Gastroesophageal sphincter (tissue), 3 donors: ENCODE data around the gene MCTP1.

ENCODE experiments used
- EP300 ChIP-seq: sonication (generic); formaldehyde crosslinking; IDR thresholded peaks from one replicate; pipeline ENCODE4 v1.6.1; 2017; ENCODE audit warnings: antibody characterized with exemption, mild to moderate bottlenecking
- POLR2A ChIP-seq, 2 donors: fragments of 450-650 bp; IDR thresholded peaks; one replicate each; pipeline ENCODE4 v1.6.1; 2017; ENCODE audit warnings: antibody characterized with exemption in 2 of 2, mild to moderate bottlenecking in 2 of 2, moderate library complexity in 1 of 2
- POLR2AphosphoS5 ChIP-seq: sonication (generic); formaldehyde crosslinking; IDR thresholded peaks from one replicate; pipeline ENCODE4 v1.6.1; 2017; ENCODE audit warnings: antibody characterized with exemption
- TF ChIP-seq, protein P1 (sequence below), 4 experiments: fragments of 200-600 bp in 2 of 4; fragments of 450-650 bp in 2 of 4; sonication (generic) in 1 of 4; IDR thresholded peaks; one replicate each; pipeline ENCODE4 v1.5.1; 2017 to 2019; ENCODE audit warnings: antibody characterized with exemption in 4 of 4, mild to moderate bottlenecking in 2 of 4, moderate library complexity in 2 of 4

DNA sequence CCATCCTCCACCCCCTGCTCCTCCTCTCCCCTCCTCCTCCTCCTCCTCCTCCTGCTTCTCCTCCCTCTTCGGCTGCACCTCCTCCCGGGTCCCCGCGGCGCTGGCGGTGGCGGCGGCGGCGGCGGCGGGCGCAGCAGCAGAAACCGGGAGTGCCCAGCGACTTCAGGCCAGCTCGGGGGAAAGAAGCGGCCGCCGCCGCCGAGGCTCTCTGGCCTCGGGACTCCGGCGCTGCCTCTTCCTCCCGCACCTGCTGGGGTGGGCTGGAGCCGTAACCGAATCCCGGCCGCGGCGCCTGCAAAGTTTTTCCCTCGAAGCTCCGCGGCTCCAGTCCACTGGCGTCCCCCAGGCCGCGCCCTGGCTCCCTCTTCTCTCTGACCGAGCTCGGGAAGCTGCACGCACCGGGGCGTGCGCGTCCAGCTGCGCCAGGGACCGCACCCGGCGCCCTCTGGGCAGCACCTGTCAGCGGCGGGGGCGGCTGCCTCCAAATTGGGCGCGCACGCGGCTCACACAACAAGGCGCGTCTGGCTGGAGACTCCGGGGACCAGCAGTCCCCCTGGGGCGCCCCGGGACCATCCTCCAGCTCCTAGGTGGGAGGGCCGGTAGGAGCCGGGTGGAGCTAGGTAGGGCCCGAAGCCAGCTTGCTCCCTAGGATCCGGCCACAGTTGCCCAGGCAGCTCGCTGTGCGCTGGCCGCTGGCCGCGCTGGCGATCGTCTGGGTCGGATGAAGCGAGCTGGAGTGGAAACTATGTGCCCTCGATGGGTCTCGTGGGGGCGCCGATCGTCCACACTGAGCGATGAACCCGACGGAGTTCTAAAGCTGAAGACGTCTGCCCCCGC lies at the start of gene MCTP1:
- TF ChIP-seq POLR2A (IDR thresholded peaks at IDR 0.05) (no peak), POLR2AphosphoS5 (no peak), EP300 (no peak)
- TF ChIP-seq, protein P1, sequence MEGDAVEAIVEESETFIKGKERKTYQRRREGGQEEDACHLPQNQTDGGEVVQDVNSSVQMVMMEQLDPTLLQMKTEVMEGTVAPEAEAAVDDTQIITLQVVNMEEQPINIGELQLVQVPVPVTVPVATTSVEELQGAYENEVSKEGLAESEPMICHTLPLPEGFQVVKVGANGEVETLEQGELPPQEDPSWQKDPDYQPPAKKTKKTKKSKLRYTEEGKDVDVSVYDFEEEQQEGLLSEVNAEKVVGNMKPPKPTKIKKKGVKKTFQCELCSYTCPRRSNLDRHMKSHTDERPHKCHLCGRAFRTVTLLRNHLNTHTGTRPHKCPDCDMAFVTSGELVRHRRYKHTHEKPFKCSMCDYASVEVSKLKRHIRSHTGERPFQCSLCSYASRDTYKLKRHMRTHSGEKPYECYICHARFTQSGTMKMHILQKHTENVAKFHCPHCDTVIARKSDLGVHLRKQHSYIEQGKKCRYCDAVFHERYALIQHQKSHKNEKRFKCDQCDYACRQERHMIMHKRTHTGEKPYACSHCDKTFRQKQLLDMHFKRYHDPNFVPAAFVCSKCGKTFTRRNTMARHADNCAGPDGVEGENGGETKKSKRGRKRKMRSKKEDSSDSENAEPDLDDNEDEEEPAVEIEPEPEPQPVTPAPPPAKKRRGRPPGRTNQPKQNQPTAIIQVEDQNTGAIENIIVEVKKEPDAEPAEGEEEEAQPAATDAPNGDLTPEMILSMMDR (IDR thresholded peaks at IDR 0.05), result no peak
